OCI-LY3 (cell line): ENCODE data around the gene CMTR1.

Experiments
- EZH2phosphoT487 ChIP-seq: fragments of 200-600 bp; shearing (Covaris generic); IDR thresholded peaks from 2 replicates; pipeline ENCODE4 v1.6.1; 2018; ENCODE audit warnings: antibody characterized with exemption, mixed run types, low read depth
- TF ChIP-seq, protein P1 (sequence below): fragments of 200-600, 300-600 bp; sonication (generic); IDR thresholded peaks from 2 replicates; pipeline ENCODE4 v1.5.1; 2014; ENCODE audit warnings: antibody characterized with exemption, low read length, low read depth

DNA sequence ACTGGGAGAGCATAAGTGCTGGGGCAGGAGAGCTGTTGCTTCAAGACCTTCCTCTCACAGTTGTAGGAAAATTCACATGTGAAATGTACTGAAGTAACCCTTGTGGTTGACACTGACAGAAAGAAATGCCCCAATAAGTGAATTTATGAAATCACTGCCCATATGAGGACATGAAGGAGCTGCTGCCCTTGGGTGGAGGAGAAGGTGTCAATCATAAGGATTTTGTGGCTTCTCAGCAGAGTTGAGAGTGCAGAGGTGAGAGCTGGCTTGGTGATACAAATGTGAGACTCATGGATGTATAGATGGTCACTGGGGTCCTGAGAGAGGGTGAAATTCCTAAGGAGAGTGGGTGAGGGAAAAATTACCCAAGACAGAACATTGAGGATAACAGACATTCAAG is 33.9 kb upstream of the CMTR1 start:
- TF ChIP-seq, protein P1, sequence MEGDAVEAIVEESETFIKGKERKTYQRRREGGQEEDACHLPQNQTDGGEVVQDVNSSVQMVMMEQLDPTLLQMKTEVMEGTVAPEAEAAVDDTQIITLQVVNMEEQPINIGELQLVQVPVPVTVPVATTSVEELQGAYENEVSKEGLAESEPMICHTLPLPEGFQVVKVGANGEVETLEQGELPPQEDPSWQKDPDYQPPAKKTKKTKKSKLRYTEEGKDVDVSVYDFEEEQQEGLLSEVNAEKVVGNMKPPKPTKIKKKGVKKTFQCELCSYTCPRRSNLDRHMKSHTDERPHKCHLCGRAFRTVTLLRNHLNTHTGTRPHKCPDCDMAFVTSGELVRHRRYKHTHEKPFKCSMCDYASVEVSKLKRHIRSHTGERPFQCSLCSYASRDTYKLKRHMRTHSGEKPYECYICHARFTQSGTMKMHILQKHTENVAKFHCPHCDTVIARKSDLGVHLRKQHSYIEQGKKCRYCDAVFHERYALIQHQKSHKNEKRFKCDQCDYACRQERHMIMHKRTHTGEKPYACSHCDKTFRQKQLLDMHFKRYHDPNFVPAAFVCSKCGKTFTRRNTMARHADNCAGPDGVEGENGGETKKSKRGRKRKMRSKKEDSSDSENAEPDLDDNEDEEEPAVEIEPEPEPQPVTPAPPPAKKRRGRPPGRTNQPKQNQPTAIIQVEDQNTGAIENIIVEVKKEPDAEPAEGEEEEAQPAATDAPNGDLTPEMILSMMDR: no peak
- no peak for TF ChIP-seq EZH2phosphoT487
